ENCODE results near the gene C12orf43.

Gene C12orf43

GRCh38 chr12:121021754-121022153 is 5.5 kb upstream of the C12orf43 start:
- Histone ChIP-seq H3K27me3 (ENCODE audit: insufficient read depth, low read length) (peaks cover under 1% of the 10 kb centered on the region), H2AFZ (ENCODE audit: low read depth, low read length) (no peak overlapping the region), H3K36me3 (ENCODE audit: insufficient read depth, low read length) (no peaks in the 10 kb centered on the region), H3K9me3 (ENCODE audit: low read length) (no peaks in the 10 kb centered on the region), H3K4me1 (ENCODE audit: insufficient read depth, low read length) (no peaks in the 10 kb centered on the region), H3K4me3 (ENCODE audit: low read length) (no peak overlapping the region)

- no peaks in the 10 kb centered on the region for H3K36me3 ChIP-seq (ENCODE audit: insufficient read depth, low read length)
Observed at GRCh38 chr12:121018860-121019617, 2.8 kb upstream of the C12orf43 start.

GRCh38 chr12:121017966-121018491 is 1.7 kb upstream of the C12orf43 start:
- H3K27me3 ChIP-seq (ENCODE audit: insufficient read depth, low read length), result no peaks in the 10 kb centered on the region
- H3K4me1 ChIP-seq (ENCODE audit: insufficient read depth, low read length), result peaks cover 8% of the 10 kb centered on the region
- H3K36me3 ChIP-seq (ENCODE audit: insufficient read depth, low read length), result peaks cover 1% of the 10 kb centered on the region
- no peak overlapping the region for H3K4me3 ChIP-seq (ENCODE audit: low read length)
- no peaks in the 10 kb centered on the region for H3K9me3 ChIP-seq (ENCODE audit: low read length)
- H2AFZ ChIP-seq (ENCODE audit: low read depth, low read length), result no peak overlapping the region

More at GRCh38 chr12:121018860-121019617, 2.8 kb upstream of the C12orf43 start:
- Histone ChIP-seq H3K4me1 (ENCODE audit: insufficient read depth, low read length) (peaks cover 8% of the 10 kb centered on the region), H3K9me3 (ENCODE audit: low read length) (no peaks in the 10 kb centered on the region), H3K4me3 (ENCODE audit: low read length) (no peak overlapping the region), H2AFZ (ENCODE audit: low read depth, low read length) (no peak overlapping the region), H3K27me3 (ENCODE audit: insufficient read depth, low read length) (no peaks in the 10 kb centered on the region)

GRCh38 chr12:121013715-121014114 is 2.6 kb downstream of the C12orf43 start:
- H3K27me3 ChIP-seq (ENCODE audit: insufficient read depth, low read length), result no peaks in the 10 kb centered on the region
- H3K36me3 ChIP-seq (ENCODE audit: insufficient read depth, low read length), result peaks cover 25% of the 10 kb centered on the region
- H3K4me3 ChIP-seq (ENCODE audit: low read length), result no peak overlapping the region
- H2AFZ ChIP-seq (ENCODE audit: low read depth, low read length), result no peak overlapping the region
- no peaks in the 10 kb centered on the region for H3K9me3 ChIP-seq (ENCODE audit: low read length)
- peaks cover 8% of the 10 kb centered on the region for H3K4me1 ChIP-seq (ENCODE audit: insufficient read depth, low read length)

GRCh38 chr12:121011820-121012219 is 4.5 kb downstream of the C12orf43 start:
- no peak overlapping the region for H2AFZ ChIP-seq (ENCODE audit: low read depth, low read length)
- no peaks in the 10 kb centered on the region for H3K27me3 ChIP-seq (ENCODE audit: insufficient read depth, low read length)
- peaks cover 8% of the 10 kb centered on the region for H3K4me1 ChIP-seq (ENCODE audit: insufficient read depth, low read length)
- H3K9me3 ChIP-seq (ENCODE audit: low read length), result no peaks in the 10 kb centered on the region
- H3K36me3 ChIP-seq (ENCODE audit: insufficient read depth, low read length), result peaks cover 32% of the 10 kb centered on the region
- H3K4me3 ChIP-seq (ENCODE audit: low read length), result no peak overlapping the region

GRCh38 chr12:121010860-121011259 is 5.4 kb downstream of the C12orf43 start:
- Histone ChIP-seq H3K4me3 (ENCODE audit: low read length) (no peak overlapping the region), H3K9me3 (ENCODE audit: low read length) (no peaks in the 10 kb centered on the region), H2AFZ (ENCODE audit: low read depth, low read length) (no peak overlapping the region), H3K27me3 (ENCODE audit: insufficient read depth, low read length) (no peaks in the 10 kb centered on the region), H3K36me3 (ENCODE audit: insufficient read depth, low read length) (peaks cover 37% of the 10 kb centered on the region), H3K4me1 (ENCODE audit: insufficient read depth, low read length) (peaks cover 8% of the 10 kb centered on the region)

GRCh38 chr12:121009741-121010140 is 6.5 kb downstream of the C12orf43 start:
- H2AFZ ChIP-seq (ENCODE audit: low read depth, low read length), result no peak overlapping the region
- peaks cover under 1% of the 10 kb centered on the region for H3K4me1 ChIP-seq (ENCODE audit: insufficient read depth, low read length)
- no peaks in the 10 kb centered on the region for H3K9me3 ChIP-seq (ENCODE audit: low read length)
- no peak overlapping the region for H3K4me3 ChIP-seq (ENCODE audit: low read length)
- H3K27me3 ChIP-seq (ENCODE audit: insufficient read depth, low read length), result no peaks in the 10 kb centered on the region
- peaks cover 43% of the 10 kb centered on the region for H3K36me3 ChIP-seq (ENCODE audit: insufficient read depth, low read length)

GRCh38 chr12:121008347-121009098 is 7.8 kb downstream of the C12orf43 start:
- Histone ChIP-seq H2AFZ (ENCODE audit: low read depth, low read length) (no peak overlapping the region), H3K36me3 (ENCODE audit: insufficient read depth, low read length) (peaks cover 55% of the 10 kb centered on the region), H3K4me1 (ENCODE audit: insufficient read depth, low read length) (no peaks in the 10 kb centered on the region), H3K27me3 (ENCODE audit: insufficient read depth, low read length) (no peaks in the 10 kb centered on the region), H3K4me3 (ENCODE audit: low read length) (no peak overlapping the region), H3K9me3 (ENCODE audit: low read length) (no peaks in the 10 kb centered on the region)

GRCh38 chr12:121005346-121005815 is 10.9 kb downstream of the C12orf43 start:
- Histone ChIP-seq H2AFZ (ENCODE audit: low read depth, low read length) (no peak overlapping the region), H3K4me1 (ENCODE audit: insufficient read depth, low read length) (no peaks in the 10 kb centered on the region), H3K9me3 (ENCODE audit: low read length) (no peaks in the 10 kb centered on the region), H3K27me3 (ENCODE audit: insufficient read depth, low read length) (no peaks in the 10 kb centered on the region), H3K4me3 (ENCODE audit: low read length) (no peak overlapping the region), H3K36me3 (ENCODE audit: insufficient read depth, low read length) (peaks cover 53% of the 10 kb centered on the region)

- Histone ChIP-seq H3K4me3 (ENCODE audit: low read length) (no peak overlapping the region), H3K4me1 (ENCODE audit: insufficient read depth, low read length) (no peaks in the 10 kb centered on the region), H3K9me3 (ENCODE audit: low read length) (no peaks in the 10 kb centered on the region), H2AFZ (ENCODE audit: low read depth, low read length) (no peak overlapping the region), H3K27me3 (ENCODE audit: insufficient read depth, low read length) (no peaks in the 10 kb centered on the region), H3K36me3 (ENCODE audit: insufficient read depth, low read length) (peaks cover 49% of the 10 kb centered on the region)
Observed at GRCh38 chr12:121004253-121004815, 12.0 kb downstream of the C12orf43 start.

GRCh38 chr12:121003650-121004049 is 12.6 kb downstream of the C12orf43 start:
- peaks cover 46% of the 10 kb centered on the region for H3K36me3 ChIP-seq (ENCODE audit: insufficient read depth, low read length)
- H3K4me3 ChIP-seq (ENCODE audit: low read length), result no peak overlapping the region
- no peaks in the 10 kb centered on the region for H3K4me1 ChIP-seq (ENCODE audit: insufficient read depth, low read length)
- H2AFZ ChIP-seq (ENCODE audit: low read depth, low read length), result no peak overlapping the region
- no peaks in the 10 kb centered on the region for H3K27me3 ChIP-seq (ENCODE audit: insufficient read depth, low read length)
- no peaks in the 10 kb centered on the region for H3K9me3 ChIP-seq (ENCODE audit: low read length)

GRCh38 chr12:121001841-121002483 is 14.3 kb downstream of the C12orf43 start:
- Histone ChIP-seq H3K4me1 (ENCODE audit: insufficient read depth, low read length) (no peaks in the 10 kb centered on the region), H3K27me3 (ENCODE audit: insufficient read depth, low read length) (no peaks in the 10 kb centered on the region), H3K9me3 (ENCODE audit: low read length) (no peaks in the 10 kb centered on the region), H3K4me3 (ENCODE audit: low read length) (no peak overlapping the region), H2AFZ (ENCODE audit: low read depth, low read length) (no peak overlapping the region), H3K36me3 (ENCODE audit: insufficient read depth, low read length) (peaks cover 39% of the 10 kb centered on the region)
